Regular cardiac myocyte (primary cell): Measurements from ENCODE around the gene RNU1-3. TPM values are rescaled to one million over a fixed set of nuclear protein-coding genes. Genes with fewer than 3 reads are reported as not detected.

Source experiments
- total RNA-seq: library from RNA; depleted of rRNA; stranded (reverse); fragments of >200 nt; gene quantifications from 2 replicates; pipeline ENCODE4 v1.2.3, GENCODE V29; 2014

RNU1-3 gene
- under 0.01 TPM in 2 replicates for total RNA-seq

DNA sequence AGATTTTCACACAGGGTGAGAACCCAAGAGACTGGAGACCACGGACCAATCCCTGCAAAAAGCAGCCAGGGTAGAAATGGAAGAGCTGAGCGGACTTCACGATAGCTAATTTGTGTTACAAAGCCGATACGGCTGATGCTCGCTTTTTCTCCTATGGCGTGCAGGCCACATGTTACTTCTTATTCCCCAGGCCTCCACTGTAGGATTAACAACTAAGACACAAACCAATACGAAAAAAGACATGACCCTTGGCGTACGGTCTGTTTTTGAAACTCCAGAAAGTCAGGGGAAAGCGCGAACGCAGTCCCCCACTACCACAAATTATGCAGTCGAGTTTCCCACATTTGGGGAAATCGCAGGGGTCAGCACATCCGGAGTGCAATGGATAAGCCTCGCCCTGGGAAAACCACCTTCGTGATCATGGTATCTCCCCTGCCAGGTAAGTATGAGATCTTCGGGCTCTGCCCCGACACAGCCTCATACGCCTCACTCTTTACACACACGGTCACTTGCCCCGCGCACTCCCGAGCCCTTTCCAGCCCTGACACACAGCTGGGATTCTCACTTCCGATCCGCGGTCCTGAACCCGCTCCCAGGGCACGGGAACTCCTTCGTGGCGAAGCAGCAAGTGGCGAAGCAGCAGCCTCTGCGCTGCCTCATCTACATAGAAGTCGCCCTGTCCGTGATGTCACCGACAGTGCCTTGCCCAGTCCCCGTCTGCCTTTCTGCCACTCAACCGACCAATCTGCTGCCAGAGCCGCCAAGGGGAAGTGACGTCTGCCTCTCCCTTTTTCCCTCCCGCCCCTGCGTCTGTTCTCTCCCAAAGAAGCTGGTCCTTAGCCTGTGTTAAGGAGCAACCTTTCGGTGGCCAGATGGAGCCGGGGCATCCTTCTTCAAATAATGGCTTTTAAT, at the start of gene RNU1-3:
RNU1-3 (minus strand) TSS at position 447 of the 912 bp plus-strand sequence.

Other genes with a start within 250 kb of the RNU1-3 start
- not detected in 2 replicates for gene SPATA21, start 229.5 kb downstream of the RNU1-3 start, total RNA-seq
- gene NECAP2, start 226.2 kb downstream of the RNU1-3 start, total RNA-seq = 80.6 and 85.1 TPM in 2 replicates
- gene RNU1-1, start 152.7 kb downstream of the RNU1-3 start, total RNA-seq = under 0.01 TPM in 2 replicates
- 19.4 and 21.1 TPM in 2 replicates for gene NBPF1, start 53.4 kb downstream of the RNU1-3 start, total RNA-seq
- gene RNU1-4, start 73.6 kb upstream of the RNU1-3 start, total RNA-seq = under 0.01 TPM in 2 replicates
- gene RNU1-2, start 229.0 kb upstream of the RNU1-3 start, total RNA-seq = under 0.01 TPM in 2 replicates